SK-N-SH treated with all-trans-retinoic acid at 6 μM for 48 hours (cell line): ENCODE measurements around the gene IL7R.

Source experiments
- ATAC-seq: fragments of 200-7000 bp; cut with Tn5 transposase; 3 replicates; pipeline ENCODE4 v1.9.1; 2020; ENCODE audit warnings: mild to moderate bottlenecking, moderate library complexity
- ARNTL ChIP-seq: fragments of 450-650 bp; formaldehyde crosslinking; IDR thresholded peaks from 2 replicates; pipeline ENCODE4 v1.5.0; 2020; ENCODE audit warnings: low read depth, mild to moderate bottlenecking, moderate library complexity, borderline replicate concordance
- BACH2 ChIP-seq: fragments of 250-450 bp; sonication (Bioruptor Pico); IDR thresholded peaks from 2 replicates; pipeline ENCODE4 v1.9.0; 2021; ENCODE audit warnings: mild to moderate bottlenecking, borderline replicate concordance
- CREB5 ChIP-seq: fragments of 250-450 bp; sonication (Bioruptor Pico); IDR thresholded peaks from 2 replicates; pipeline ENCODE4 v1.5.1; 2020; ENCODE audit warnings: low read depth, mild to moderate bottlenecking, moderate library complexity
- CSDC2 ChIP-seq: fragments of 250-450 bp; sonication (Bioruptor Pico); IDR thresholded peaks from 2 replicates; pipeline ENCODE4 v1.5.0; 2020; ENCODE audit warnings: mild to moderate bottlenecking, moderate library complexity
- GLIS3 ChIP-seq: fragments of 250-450 bp; sonication (Bioruptor Pico); IDR thresholded peaks from 2 replicates; pipeline ENCODE4 v1.5.0; 2020; ENCODE audit warnings: mild to moderate bottlenecking, moderate library complexity
- ISL1 ChIP-seq: fragments of 250-450 bp; sonication (Bioruptor Pico); IDR thresholded peaks from 2 replicates; pipeline ENCODE4 v2.1.2; 2022; ENCODE audit warnings: mild to moderate bottlenecking, moderate library complexity
- POU6F1 ChIP-seq: fragments of 250-450 bp; sonication (Bioruptor Pico); IDR thresholded peaks from 2 replicates; pipeline ENCODE4 v1.8.0; 2021; ENCODE audit warnings: low read depth, mild to moderate bottlenecking, moderate library complexity, borderline replicate concordance
- PPARA ChIP-seq: fragments of 250-450 bp; sonication (Bioruptor Pico); IDR thresholded peaks from 2 replicates; pipeline ENCODE4 v1.5.0; 2020; ENCODE audit warnings: mild to moderate bottlenecking, borderline replicate concordance
- RARB ChIP-seq: fragments of 250-450 bp; sonication (Bioruptor Pico); IDR thresholded peaks from 2 replicates; pipeline ENCODE4 v1.8.0; 2021; ENCODE audit warnings: mild to moderate bottlenecking, moderate library complexity
- TCF4 ChIP-seq: fragments of 250-450 bp; sonication (Bioruptor Pico); IDR thresholded peaks from 2 replicates; pipeline ENCODE4 v1.8.0; 2021; ENCODE audit warnings: mild to moderate bottlenecking, moderate library complexity, borderline replicate concordance
- TOX ChIP-seq: fragments of 250-450 bp; sonication (Bioruptor Pico); IDR thresholded peaks from 2 replicates; pipeline ENCODE4 v1.8.0; 2021; ENCODE audit warnings: mild to moderate bottlenecking, moderate library complexity, borderline replicate concordance
- ZC3H10 ChIP-seq: fragments of 250-450 bp; sonication (Bioruptor Pico); IDR thresholded peaks from 2 replicates; pipeline ENCODE4 v1.5.1; 2021; ENCODE audit warnings: mild to moderate bottlenecking, moderate library complexity
- ZFP3 ChIP-seq: fragments of 250-450 bp; sonication (Bioruptor Pico); IDR thresholded peaks from 2 replicates; pipeline ENCODE4 v1.5.0; 2020; ENCODE audit warnings: mild to moderate bottlenecking, moderate library complexity
- ZFP30 ChIP-seq: fragments of 450-650 bp; formaldehyde crosslinking; IDR thresholded peaks from 2 replicates; pipeline ENCODE4 v1.5.0; 2022; ENCODE audit warnings: mild to moderate bottlenecking, moderate library complexity
- ZNF70 ChIP-seq: fragments of 450-650 bp; formaldehyde crosslinking; IDR thresholded peaks from 2 replicates; pipeline ENCODE4 v1.5.0; 2020; ENCODE audit warnings: mild to moderate bottlenecking, moderate library complexity
- ZNF8 ChIP-seq: fragments of 450-650 bp; formaldehyde crosslinking; IDR thresholded peaks from 2 replicates; pipeline ENCODE4 v1.5.0; 2020; ENCODE audit warnings: mild to moderate bottlenecking, moderate library complexity
- TF ChIP-seq, protein P1 (sequence below): fragments of 250-450 bp; sonication (Bioruptor Pico); IDR thresholded peaks from 2 replicates; pipeline ENCODE4 v1.8.0; 2020; ENCODE audit warnings: mild to moderate bottlenecking, moderate library complexity, borderline replicate concordance
- TF ChIP-seq, protein P2 (sequence below): fragments of 250-450 bp; sonication (Bioruptor Pico); IDR thresholded peaks from 2 replicates; pipeline ENCODE4 v1.5.0; 2020; ENCODE audit warnings: mild to moderate bottlenecking, moderate library complexity

Gene IL7R

DNA sequence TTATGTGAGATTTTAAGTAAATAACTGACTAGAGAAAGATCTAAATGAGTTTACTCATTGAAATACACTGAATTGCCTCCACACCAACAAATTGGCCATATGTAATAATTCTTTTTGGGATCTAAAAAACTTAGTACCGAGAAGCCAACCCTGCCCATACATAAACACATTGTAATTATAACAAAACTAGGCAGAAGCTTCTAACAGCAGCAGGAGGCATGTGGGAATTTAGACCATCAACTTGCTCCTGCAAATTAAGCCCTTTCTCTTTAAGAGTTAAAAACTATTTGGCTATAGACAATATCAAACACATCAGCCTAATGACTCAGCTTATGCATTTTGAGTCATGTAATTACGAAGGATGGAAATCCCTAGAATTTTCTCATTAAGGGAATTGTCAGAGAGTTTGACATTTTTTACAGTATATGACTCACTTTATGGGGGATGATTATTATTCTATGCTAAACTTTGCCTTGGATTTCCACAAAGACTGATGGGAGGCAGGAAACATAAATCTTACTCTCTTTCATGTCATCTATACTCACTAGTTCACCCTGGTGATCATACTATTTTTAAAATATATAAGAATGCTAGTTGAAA is 1.0 kb downstream of the IL7R start:
- ATAC-seq, result peak; percentile 62
- TF ChIP-seq ZNF70 (no peak), POU6F1 (CRISPR knock-in tag) (peak; percentile 16; the same call in 1 of the 2 replicates), TOX (CRISPR knock-in tag) (peak; percentile 42; the same call in 1 of the 2 replicates), ISL1 (CRISPR knock-in tag) (peak; percentile 60), ZC3H10 (peak; percentile 50; the same call in 1 of the 2 replicates)

- ATAC-seq, result peak; percentile 29
- TF ChIP-seq PPARA (CRISPR knock-in tag), result no peak
- no peak for TF ChIP-seq ZFP30 (CRISPR knock-in tag)
- no peak for TF ChIP-seq ZNF8
- TF ChIP-seq TCF4 (CRISPR knock-in tag), result no peak
- no peak for TF ChIP-seq ZFP3 (CRISPR knock-in tag)
- no peak for TF ChIP-seq CREB5 (CRISPR knock-in tag)
- TF ChIP-seq BACH2 (CRISPR knock-in tag), result no peak
- TF ChIP-seq ZNF70, result no peak
Observed at GRCh38 chr5:35859101-35859661, 2.5 kb downstream of the IL7R start.

- ATAC-seq, result no peak
- TF ChIP-seq ISL1 (CRISPR knock-in tag) (no peak), BACH2 (CRISPR knock-in tag) (no peak), ZNF8 (no peak), PPARA (CRISPR knock-in tag) (no peak), CSDC2 (CRISPR knock-in tag) (no peak), ZC3H10 (no peak), GLIS3 (CRISPR knock-in tag) (no peak), ZFP3 (CRISPR knock-in tag) (no peak), TOX (CRISPR knock-in tag) (no peak), ARNTL (CRISPR knock-in tag) (no peak), ZNF70 (no peak), CREB5 (CRISPR knock-in tag) (no peak)
- TF ChIP-seq, protein P1, sequence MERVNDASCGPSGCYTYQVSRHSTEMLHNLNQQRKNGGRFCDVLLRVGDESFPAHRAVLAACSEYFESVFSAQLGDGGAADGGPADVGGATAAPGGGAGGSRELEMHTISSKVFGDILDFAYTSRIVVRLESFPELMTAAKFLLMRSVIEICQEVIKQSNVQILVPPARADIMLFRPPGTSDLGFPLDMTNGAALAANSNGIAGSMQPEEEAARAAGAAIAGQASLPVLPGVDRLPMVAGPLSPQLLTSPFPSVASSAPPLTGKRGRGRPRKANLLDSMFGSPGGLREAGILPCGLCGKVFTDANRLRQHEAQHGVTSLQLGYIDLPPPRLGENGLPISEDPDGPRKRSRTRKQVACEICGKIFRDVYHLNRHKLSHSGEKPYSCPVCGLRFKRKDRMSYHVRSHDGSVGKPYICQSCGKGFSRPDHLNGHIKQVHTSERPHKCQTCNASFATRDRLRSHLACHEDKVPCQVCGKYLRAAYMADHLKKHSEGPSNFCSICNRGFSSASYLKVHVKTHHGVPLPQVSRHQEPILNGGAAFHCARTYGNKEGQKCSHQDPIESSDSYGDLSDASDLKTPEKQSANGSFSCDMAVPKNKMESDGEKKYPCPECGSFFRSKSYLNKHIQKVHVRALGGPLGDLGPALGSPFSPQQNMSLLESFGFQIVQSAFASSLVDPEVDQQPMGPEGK (CRISPR knock-in tag), result no peak
Observed at GRCh38 chr5:35860686-35861085, 4.0 kb downstream of the IL7R start.

- no peak for TF ChIP-seq BACH2 (CRISPR knock-in tag)
- TF ChIP-seq RARB, result no peak
- TF ChIP-seq ZC3H10, result no peak
- no peak for TF ChIP-seq ZFP30 (CRISPR knock-in tag)
- TF ChIP-seq PPARA (CRISPR knock-in tag), result no peak
- no peak for TF ChIP-seq CREB5 (CRISPR knock-in tag)
- no peak for ATAC-seq
Observed at GRCh38 chr5:35861718-35862117, 5.0 kb downstream of the IL7R start.

GRCh38 chr5:35862126-35862525 is 5.4 kb downstream of the IL7R start:
- ATAC-seq, result no peak
- no peak for TF ChIP-seq ZNF8
- TF ChIP-seq, protein P2, sequence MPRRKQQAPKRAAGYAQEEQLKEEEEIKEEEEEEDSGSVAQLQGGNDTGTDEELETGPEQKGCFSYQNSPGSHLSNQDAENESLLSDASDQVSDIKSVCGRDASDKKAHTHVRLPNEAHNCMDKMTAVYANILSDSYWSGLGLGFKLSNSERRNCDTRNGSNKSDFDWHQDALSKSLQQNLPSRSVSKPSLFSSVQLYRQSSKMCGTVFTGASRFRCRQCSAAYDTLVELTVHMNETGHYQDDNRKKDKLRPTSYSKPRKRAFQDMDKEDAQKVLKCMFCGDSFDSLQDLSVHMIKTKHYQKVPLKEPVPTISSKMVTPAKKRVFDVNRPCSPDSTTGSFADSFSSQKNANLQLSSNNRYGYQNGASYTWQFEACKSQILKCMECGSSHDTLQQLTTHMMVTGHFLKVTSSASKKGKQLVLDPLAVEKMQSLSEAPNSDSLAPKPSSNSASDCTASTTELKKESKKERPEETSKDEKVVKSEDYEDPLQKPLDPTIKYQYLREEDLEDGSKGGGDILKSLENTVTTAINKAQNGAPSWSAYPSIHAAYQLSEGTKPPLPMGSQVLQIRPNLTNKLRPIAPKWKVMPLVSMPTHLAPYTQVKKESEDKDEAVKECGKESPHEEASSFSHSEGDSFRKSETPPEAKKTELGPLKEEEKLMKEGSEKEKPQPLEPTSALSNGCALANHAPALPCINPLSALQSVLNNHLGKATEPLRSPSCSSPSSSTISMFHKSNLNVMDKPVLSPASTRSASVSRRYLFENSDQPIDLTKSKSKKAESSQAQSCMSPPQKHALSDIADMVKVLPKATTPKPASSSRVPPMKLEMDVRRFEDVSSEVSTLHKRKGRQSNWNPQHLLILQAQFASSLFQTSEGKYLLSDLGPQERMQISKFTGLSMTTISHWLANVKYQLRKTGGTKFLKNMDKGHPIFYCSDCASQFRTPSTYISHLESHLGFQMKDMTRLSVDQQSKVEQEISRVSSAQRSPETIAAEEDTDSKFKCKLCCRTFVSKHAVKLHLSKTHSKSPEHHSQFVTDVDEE (CRISPR knock-in tag), result no peak
- TF ChIP-seq CREB5 (CRISPR knock-in tag), result no peak
- TF ChIP-seq ZC3H10, result no peak
- TF ChIP-seq, all 23 proteins: peak for 0
